ENCODE results near the gene HRH4.

HRH4 gene

GRCh38 chr18:24460388-24460787 lies at the start of gene HRH4:
Gene HRH4 (plus strand): TSS chr18:24460637. CDS start chr18:24460729, 92 bp downstream.
- peak; percentile 51 for DNase-seq

GRCh38 chr18:24413148-24413547 lies 47.3 kb upstream of the HRH4 start:
- no peak for DNase-seq

- DNase-seq = no peak
These were observed 46.0 kb upstream of the HRH4 start for GRCh38 chr18:24414349-24415003.

GRCh38 chr18:24417480-24417879 lies 43.0 kb upstream of the HRH4 start:
- DNase-seq = no peak

GRCh38 chr18:24420551-24420950 lies 39.9 kb upstream of the HRH4 start:
- DNase-seq = no peak

- DNase-seq = no peak
These were observed 38.6 kb upstream of the HRH4 start for GRCh38 chr18:24421831-24422230.

GRCh38 chr18:24426073-24426397 lies 34.4 kb upstream of the HRH4 start:
- DNase-seq = no peak

GRCh38 chr18:24426398-24427294 lies 33.8 kb upstream of the HRH4 start, which contains the start of gene IMPACT:
Gene IMPACT (plus strand): TSS chr18:24426670. CDS start chr18:24426757, 87 bp downstream.
- DNase-seq = peak; percentile 84

GRCh38 chr18:24427484-24427883 lies 33.0 kb upstream of the HRH4 start:
- DNase-seq = peak; percentile 12

GRCh38 chr18:24428709-24429108 lies 31.7 kb upstream of the HRH4 start:
- DNase-seq = no peak

- DNase-seq = no peak
These were observed 31.2 kb upstream of the HRH4 start for GRCh38 chr18:24429188-24429587.

- peak; percentile 30 for DNase-seq
These were observed 27.8 kb upstream of the HRH4 start for GRCh38 chr18:24432618-24433017.

GRCh38 chr18:24436939-24437338 lies 23.5 kb upstream of the HRH4 start:
- no peak for DNase-seq

- DNase-seq = peak; percentile 31
These were observed 16.6 kb upstream of the HRH4 start for GRCh38 chr18:24443870-24444269.

GRCh38 chr18:24446453-24446852 lies 14.0 kb upstream of the HRH4 start:
- DNase-seq = no peak

- DNase-seq = no peak
These were observed 13.4 kb upstream of the HRH4 start for GRCh38 chr18:24446953-24447538.

GRCh38 chr18:24447961-24448360 lies 12.5 kb upstream of the HRH4 start:
- DNase-seq = no peak

- no peak for DNase-seq
These were observed 3.9 kb upstream of the HRH4 start for GRCh38 chr18:24456549-24456948.

GRCh38 chr18:24459772-24460171 lies 665 bp upstream of the HRH4 start:
- DNase-seq = peak; percentile 46

GRCh38 chr18:24461996-24462395 lies 1.6 kb downstream of the HRH4 start:
- no peak for DNase-seq

- DNase-seq = peak; percentile 47
These were observed 2.7 kb downstream of the HRH4 start for GRCh38 chr18:24462838-24463775.

- peak; percentile 78 for DNase-seq
These were observed 5.0 kb downstream of the HRH4 start for GRCh38 chr18:24465486-24465885.

GRCh38 chr18:24466771-24467170 lies 6.3 kb downstream of the HRH4 start:
- DNase-seq = no peak

All from inflammatory macrophage treated with lipopolysaccharide for 4 hours (primary cell).